Epithelial cell of esophagus (primary cell): ENCODE measurements around the gene GTF2E1.
"Not testable (repeated sequence)": the region's sequence is repeated elsewhere in the genome, so short reads cannot be mapped to it uniquely, and the experiment has no call there.

ENCODE experiments used
- DNase-seq: peaks from one replicate; pipeline ENCODE4 v3.0.0; 2010; ENCODE audit warnings: low read depth
- H3K4me3 ChIP-seq: 2 replicates; pipeline ENCODE4 v1.5.1; 2011; ENCODE audit warnings: mild to moderate bottlenecking, low read length, control low read depth
- TF ChIP-seq, protein P1 (sequence below): IDR thresholded peaks from 2 replicates; pipeline ENCODE4 v1.5.1; 2011; ENCODE audit warnings: low read depth, mild to moderate bottlenecking, low read length, control low read depth, inconsistent platforms; ENCODE audit not compliant: insufficient read depth; ENCODE audit errors: missing control alignments

The GTF2E1 gene

DNA sequence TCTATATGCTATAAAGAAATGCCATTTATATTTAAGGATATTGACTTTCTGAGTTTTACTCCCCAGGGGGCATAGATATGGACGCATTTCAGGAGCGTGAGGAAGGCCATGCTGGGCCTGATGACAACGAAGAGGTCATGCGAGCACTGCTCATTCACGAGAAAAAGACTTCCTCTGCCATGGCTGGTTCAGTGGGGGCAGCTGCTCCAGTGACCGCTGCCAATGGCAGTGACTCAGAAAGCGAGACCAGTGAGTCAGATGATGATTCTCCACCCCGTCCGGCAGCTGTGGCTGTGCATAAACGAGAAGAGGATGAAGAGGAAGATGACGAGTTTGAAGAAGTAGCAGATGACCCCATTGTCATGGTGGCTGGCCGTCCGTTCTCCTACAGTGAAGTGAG lies 38.4 kb downstream of the GTF2E1 start:
- TF ChIP-seq, protein P1, sequence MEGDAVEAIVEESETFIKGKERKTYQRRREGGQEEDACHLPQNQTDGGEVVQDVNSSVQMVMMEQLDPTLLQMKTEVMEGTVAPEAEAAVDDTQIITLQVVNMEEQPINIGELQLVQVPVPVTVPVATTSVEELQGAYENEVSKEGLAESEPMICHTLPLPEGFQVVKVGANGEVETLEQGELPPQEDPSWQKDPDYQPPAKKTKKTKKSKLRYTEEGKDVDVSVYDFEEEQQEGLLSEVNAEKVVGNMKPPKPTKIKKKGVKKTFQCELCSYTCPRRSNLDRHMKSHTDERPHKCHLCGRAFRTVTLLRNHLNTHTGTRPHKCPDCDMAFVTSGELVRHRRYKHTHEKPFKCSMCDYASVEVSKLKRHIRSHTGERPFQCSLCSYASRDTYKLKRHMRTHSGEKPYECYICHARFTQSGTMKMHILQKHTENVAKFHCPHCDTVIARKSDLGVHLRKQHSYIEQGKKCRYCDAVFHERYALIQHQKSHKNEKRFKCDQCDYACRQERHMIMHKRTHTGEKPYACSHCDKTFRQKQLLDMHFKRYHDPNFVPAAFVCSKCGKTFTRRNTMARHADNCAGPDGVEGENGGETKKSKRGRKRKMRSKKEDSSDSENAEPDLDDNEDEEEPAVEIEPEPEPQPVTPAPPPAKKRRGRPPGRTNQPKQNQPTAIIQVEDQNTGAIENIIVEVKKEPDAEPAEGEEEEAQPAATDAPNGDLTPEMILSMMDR, result no peak
- no peak overlapping the region for H3K4me3 ChIP-seq
- peak; percentile 80 for DNase-seq

DNA sequence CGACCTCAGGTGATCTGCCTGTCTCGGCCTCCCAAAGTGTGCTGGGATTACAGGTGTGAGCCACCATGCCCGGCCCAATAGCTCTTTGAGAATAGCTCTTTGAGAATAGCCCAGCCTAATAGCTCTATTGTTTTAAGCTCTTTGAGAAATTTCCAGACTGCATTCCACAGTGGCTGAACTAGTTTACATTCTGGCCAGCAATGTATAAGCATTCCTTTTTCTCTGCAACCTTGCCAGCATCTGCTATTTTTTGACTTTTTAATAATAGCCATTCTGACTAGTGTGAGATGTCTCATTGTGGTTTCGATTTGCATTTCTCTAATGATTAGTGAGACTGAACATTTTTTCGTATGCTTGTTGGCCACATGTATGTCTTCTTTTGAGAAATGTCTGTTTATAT lies 43.3 kb downstream of the GTF2E1 start:
- not testable (repeated sequence) for H3K4me3 ChIP-seq, DNase-seq

DNA sequence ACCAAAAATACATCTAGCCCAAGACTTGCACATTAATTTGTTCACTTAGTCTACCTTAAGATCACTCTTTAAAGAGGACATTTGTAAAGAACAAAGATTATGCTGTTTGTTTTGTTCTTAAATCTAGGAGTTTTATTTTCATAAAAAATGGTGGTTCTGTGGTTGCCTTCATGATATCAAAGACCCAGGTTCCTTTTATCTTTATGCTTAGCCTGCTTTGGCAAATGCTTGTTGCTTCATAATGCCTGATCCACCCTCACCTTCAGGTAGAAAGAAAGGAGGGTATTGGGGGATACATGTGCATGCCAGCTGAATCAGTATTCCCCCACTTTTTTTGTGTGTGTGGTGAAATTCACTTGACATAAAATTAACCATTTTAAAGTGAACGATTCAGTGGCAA lies 48.5 kb downstream of the GTF2E1 start:
- H3K4me3 ChIP-seq, result no peak overlapping the region
- TF ChIP-seq, protein P1, result no peak
- no peak for DNase-seq

DNA sequence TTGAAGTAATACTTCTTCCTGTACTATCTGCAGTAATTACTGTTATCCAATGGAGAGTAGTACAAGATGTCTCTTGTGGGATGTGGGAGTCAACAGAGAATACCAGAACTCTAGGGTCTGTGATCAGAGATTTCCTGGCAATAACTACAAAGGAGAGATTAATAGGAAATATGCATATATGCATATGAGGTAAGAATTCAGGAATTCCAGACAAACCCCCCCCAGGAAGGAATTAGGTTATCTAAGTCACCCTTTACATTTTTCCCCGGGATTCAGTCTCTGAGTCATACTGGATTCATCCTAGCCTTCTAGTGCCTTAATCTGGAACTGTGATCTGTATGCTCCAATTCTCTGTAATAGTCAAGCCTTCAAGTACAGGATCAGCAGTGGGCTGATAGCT lies 49.4 kb downstream of the GTF2E1 start:
- TF ChIP-seq, protein P1, result no peak
- no peak overlapping the region for H3K4me3 ChIP-seq
- peak; percentile 49 for DNase-seq

DNA sequence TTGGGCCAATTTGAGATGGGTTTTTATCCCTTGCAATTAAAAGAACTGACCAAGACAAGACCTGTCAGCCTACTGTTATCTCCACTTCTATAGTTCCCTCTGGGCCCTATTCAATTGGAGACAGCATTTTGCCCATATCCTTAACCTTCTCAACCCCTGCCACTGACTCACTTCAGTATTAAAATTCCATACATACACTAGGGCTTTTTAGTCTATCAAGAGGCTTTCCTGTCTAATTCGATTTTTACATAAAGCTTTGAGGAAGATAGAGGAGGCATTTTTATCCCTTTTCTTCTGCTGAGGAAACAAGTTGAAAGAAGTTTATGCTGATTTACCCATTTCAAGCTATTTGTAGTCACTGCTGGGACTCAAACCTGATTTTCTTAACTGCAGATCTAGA lies 51.1 kb downstream of the GTF2E1 start:
- DNase-seq, result no peak
- H3K4me3 ChIP-seq, result no peak overlapping the region
- TF ChIP-seq, protein P1, result no peak

DNA sequence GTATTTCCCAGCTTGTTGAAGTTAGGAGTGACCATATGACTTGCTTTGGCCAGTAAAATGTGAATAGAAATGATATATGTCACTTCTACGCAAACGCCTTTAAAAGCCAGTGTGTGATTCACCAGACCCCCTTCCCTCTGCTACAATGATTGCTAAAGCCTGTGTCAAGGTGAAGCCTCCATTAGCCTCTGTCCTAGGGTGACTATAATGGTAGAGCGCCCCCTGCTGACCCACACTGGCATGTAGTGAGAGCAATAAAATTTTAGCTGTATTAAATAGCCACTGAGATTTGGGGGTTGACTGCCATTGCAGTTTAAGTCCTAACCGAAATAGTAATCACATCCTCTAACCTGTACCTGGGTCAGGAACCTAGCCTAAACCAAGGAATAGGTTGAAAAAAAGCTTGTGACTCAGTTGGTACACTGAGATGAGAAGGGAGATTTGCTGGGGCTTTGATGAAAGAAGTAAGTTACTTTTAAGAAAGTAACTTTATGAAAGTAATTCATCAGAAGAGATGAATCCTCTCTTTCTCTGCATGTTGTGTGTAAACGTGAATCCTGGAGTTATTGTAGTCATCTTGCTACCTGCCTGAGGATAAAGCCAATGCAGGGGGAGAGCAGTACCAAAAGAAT lies 52.6 kb downstream of the GTF2E1 start:
- TF ChIP-seq, protein P1, result peak; percentile 88
- H3K4me3 ChIP-seq, result no peak overlapping the region
- peak; percentile 78 for DNase-seq

DNA sequence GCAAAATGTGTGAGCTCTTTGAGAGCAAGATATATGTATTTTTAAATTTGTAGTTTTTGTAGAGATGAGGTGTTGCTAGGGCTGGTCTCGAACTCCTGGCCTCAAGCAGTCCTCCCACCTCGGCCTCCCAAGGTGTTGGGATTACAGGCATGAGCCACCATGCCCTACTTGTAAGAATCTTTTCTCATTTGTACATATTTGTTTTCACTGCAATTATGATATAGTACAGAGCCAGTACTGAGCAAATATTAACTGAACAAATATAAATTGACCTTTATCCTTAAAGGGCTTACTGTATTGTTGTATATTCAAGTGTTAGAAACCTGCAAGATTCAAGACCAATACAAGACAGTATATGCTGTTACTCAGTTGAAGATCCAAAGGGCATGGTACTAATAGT lies 53.4 kb downstream of the GTF2E1 start:
- H3K4me3 ChIP-seq, result no peak overlapping the region
- TF ChIP-seq, protein P1, result no peak
- no peak for DNase-seq
